Fibroblast of villous mesenchyme (primary cell): ENCODE results near the gene OPN1MW. TPM values are rescaled to one million over a fixed set of nuclear protein-coding genes. Genes with fewer than 3 reads are reported as not detected.
A peak's percentile ranks its signal among the peaks of the same experiment; 100 is the strongest.
"Not testable (repeated sequence)": the region's sequence is repeated elsewhere in the genome, so short reads cannot be mapped to it uniquely, and the experiment has no call there.

ENCODE experiments used
- DNase-seq: peaks from one replicate; pipeline ENCODE4 v3.0.0-alpha.2; 2010; ENCODE audit warnings: low read depth
- H3K4me3 ChIP-seq: 2 replicates; pipeline ENCODE4 v1.5.1; 2011; ENCODE audit warnings: low read depth, mild to moderate bottlenecking, low read length
- total RNA-seq: library from RNA; depleted of rRNA; stranded (reverse); fragments of >200 nt; gene quantifications from 2 replicates; pipeline ENCODE4 v1.2.3, GENCODE V29; 2012
- TF ChIP-seq, protein P1 (sequence below): IDR thresholded peaks from 2 replicates; pipeline ENCODE4 v1.5.1; 2012; ENCODE audit warnings: low read depth, mild to moderate bottlenecking, low read length; ENCODE audit not compliant: insufficient read depth

The OPN1MW gene
- total RNA-seq, result not detected in 2 replicates

DNA sequence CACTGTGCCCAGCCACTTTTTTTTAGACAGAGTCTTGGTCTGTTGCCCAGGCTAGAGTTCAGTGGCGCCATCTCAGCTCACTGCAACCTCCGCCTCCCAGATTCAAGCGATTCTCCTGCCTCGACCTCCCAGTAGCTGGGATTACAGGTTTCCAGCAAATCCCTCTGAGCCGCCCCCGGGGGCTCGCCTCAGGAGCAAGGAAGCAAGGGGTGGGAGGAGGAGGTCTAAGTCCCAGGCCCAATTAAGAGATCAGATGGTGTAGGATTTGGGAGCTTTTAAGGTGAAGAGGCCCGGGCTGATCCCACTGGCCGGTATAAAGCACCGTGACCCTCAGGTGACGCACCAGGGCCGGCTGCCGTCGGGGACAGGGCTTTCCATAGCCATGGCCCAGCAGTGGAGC is at the start of gene OPN1MW:
OPN1MW (plus strand) TSS at position 301 of the 400 bp plus-strand sequence; CDS start at position 383, 82 bp downstream.
- not testable (repeated sequence) for H3K4me3 ChIP-seq, DNase-seq

DNA sequence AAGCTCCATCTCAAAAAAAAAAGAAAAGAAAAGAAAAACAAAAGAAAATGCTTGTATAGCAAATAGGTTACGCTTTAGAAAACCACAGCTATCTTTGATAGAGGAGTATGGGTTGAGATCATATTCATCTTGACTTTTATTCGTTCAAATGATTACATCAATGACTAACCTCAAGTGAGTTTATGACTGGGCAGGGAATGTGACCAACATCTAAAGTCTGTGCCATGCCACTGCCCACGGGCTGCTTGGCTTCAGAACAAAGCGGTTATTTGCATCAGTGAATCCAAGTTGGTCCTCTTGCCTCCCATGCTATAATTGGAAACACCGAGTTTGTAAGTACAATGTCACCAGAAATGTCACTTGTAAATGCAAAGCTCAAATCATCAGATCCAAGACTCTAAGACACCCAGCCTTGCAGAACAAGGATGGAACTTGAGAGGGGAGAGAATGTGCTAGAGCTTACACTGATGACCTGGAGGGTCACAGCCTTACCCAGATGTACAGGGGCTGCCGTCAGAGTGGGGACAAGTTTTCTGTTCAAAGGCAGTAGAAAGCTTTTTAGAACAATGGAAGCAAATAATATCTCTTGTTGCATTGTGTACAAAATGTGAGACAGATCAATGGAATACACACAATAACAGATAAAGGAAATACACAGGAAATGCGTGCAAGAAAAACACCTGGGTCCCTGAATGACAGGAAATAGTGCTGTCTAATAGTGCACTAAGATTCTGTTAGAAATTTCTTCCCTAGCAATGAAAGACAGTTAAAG is 46.8 kb upstream of the OPN1MW start:
- TF ChIP-seq, protein P1, sequence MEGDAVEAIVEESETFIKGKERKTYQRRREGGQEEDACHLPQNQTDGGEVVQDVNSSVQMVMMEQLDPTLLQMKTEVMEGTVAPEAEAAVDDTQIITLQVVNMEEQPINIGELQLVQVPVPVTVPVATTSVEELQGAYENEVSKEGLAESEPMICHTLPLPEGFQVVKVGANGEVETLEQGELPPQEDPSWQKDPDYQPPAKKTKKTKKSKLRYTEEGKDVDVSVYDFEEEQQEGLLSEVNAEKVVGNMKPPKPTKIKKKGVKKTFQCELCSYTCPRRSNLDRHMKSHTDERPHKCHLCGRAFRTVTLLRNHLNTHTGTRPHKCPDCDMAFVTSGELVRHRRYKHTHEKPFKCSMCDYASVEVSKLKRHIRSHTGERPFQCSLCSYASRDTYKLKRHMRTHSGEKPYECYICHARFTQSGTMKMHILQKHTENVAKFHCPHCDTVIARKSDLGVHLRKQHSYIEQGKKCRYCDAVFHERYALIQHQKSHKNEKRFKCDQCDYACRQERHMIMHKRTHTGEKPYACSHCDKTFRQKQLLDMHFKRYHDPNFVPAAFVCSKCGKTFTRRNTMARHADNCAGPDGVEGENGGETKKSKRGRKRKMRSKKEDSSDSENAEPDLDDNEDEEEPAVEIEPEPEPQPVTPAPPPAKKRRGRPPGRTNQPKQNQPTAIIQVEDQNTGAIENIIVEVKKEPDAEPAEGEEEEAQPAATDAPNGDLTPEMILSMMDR, result no peak
- no peak for DNase-seq
- no peak overlapping the region for H3K4me3 ChIP-seq

DNA sequence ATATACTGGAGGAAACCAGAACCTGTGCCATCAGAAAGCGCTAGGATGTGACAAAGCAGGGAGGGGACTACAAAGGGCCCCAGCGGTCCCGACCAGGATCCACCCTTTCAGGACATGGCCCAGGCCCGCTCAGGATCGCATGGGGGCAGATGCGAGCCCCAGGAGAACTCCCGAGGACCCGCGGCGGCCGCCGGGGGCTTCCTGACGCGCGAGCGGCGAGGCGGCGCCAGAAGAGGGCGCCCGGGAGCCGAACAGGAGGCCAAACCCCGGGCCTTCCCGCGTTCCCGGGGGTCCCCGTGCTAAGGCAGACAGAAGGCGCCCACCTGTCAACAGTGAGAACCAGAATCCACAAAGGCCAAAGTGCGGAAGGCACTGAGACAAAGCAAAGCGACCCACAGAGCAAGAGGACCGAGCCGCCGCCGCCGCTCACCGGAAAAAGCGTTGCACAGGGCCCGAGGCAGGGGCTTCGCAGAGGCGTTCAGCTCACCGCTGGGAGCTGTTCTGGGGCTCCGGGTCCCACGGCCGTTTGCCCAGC is 45.7 kb upstream of the OPN1MW start:
- peak; percentile 56 for DNase-seq
- H3K4me3 ChIP-seq, result peak overlapping the region; percentile 24
- TF ChIP-seq, protein P1, result peak; percentile 60

DNA sequence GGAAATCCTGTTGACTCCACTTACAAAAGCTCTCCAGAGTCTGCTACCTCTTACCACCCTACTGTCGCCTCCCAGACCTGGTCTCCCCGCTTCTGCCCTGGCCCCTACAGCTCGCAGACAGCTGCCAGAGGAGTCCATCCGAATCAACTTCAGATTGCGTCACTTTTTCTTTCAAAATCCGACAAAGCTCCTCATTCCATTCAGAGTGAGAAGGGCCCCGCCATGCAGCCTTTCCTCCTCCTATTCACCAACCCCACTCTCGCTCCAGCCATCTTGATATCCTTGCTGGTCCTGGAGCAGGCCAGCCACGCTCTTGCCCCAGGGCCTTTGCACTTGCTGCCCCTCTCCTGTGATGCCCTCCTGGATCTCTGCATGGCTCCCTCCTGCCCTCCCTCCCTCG is 43.5 kb upstream of the OPN1MW start:
- no peak overlapping the region for H3K4me3 ChIP-seq
- DNase-seq, result no peak
- TF ChIP-seq, protein P1, result no peak

DNA sequence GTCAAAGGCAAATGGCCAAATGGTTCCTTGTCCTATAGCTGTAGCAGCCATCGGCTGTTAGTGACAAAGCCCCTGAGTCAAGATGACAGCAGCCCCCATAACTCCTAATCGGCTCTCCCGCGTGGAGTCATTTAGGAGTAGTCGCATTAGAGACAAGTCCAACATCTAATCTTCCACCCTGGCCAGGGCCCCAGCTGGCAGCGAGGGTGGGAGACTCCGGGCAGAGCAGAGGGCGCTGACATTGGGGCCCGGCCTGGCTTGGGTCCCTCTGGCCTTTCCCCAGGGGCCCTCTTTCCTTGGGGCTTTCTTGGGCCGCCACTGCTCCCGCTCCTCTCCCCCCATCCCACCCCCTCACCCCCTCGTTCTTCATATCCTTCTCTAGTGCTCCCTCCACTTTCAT is 42.2 kb upstream of the OPN1MW start:
- no peak for DNase-seq
- TF ChIP-seq, protein P1, result no peak
- H3K4me3 ChIP-seq, result no peak overlapping the region

DNA sequence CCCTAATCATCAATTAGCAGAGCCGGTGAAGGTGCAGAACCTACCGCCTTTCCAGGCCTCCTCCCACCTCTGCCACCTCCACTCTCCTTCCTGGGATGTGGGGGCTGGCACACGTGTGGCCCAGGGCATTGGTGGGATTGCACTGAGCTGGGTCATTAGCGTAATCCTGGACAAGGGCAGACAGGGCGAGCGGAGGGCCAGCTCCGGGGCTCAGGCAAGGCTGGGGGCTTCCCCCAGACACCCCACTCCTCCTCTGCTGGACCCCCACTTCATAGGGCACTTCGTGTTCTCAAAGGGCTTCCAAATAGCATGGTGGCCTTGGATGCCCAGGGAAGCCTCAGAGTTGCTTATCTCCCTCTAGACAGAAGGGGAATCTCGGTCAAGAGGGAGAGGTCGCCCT is 41.7 kb upstream of the OPN1MW start:
- TF ChIP-seq, protein P1, result no peak

DNA sequence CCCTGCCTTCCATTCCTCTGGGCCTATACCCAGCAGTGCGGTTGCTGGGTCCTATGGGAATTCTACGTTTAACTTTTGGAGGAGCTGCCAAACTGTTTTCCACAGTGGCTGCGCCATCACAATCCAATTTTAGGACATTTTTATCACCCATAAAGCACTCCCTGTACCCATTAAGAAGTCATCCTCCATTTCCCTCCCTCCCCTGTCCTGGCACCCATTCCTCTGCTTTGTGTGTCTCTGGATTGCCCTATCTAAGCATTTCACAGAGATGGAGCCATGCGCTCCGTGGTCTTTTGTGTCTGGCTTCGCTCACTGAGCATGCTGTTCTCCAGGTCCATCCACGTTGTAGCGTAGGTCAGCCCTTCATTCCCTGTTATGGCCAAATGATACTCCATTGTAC is 40.0 kb upstream of the OPN1MW start:
- no peak overlapping the region for H3K4me3 ChIP-seq
- TF ChIP-seq, protein P1, result no peak
- DNase-seq, result no peak

More for the DNA sequence above, 41.7 kb upstream of the OPN1MW start:
- H3K4me3 ChIP-seq, result no peak overlapping the region
- DNase-seq, result no peak
